ENCODE results near the gene CDH23.

- no peak for TF ChIP-seq CTCF (IDR thresholded peaks at IDR 0.05)
- no peak for TF ChIP-seq POLR2A (IDR thresholded peaks at IDR 0.05)
These were observed 48.9 kb upstream of the CDH23 start for GRCh38 chr10:71347587-71348395.

All from uterus (tissue), 2 donors.